Body of pancreas (tissue), 4 donors: ENCODE results near the gene IL1R2.

Experiments used
- CTCF ChIP-seq, 7 experiments: fragments of 450-650 bp in 4 of 7; fragments of 200-600 bp in 3 of 7; sonication (generic) in 3 of 7; IDR thresholded peaks; one replicate each; pipeline ENCODE4 v1.5.1; 2016 to 2019; ENCODE audit warnings: antibody characterized with exemption in 7 of 7
- POLR2A ChIP-seq, 3 donors: fragments of 450-650 bp; IDR thresholded peaks; one replicate each; pipeline ENCODE4 v1.6.1; 2016; ENCODE audit warnings: antibody characterized with exemption in 3 of 3, mild to moderate bottlenecking in 2 of 3

- TF ChIP-seq CTCF (IDR thresholded peaks at IDR 0.05) (no peak), POLR2A (IDR thresholded peaks at IDR 0.05) (no peak)
Observed at GRCh38 chr2:101982495-101983029, 9.2 kb upstream of the IL1R2 start.
